ENCODE data around the gene AMD1. TPM values are rescaled to one million over a fixed set of nuclear protein-coding genes. Genes with fewer than 3 reads are reported as not detected.
"Not testable (repeated sequence)": the region's sequence is repeated elsewhere in the genome, so short reads cannot be mapped to it uniquely, and the experiment has no call there.

Gene AMD1
- total RNA-seq, 1 donor from 2014 or later, result 58.2 TPM

DNA sequence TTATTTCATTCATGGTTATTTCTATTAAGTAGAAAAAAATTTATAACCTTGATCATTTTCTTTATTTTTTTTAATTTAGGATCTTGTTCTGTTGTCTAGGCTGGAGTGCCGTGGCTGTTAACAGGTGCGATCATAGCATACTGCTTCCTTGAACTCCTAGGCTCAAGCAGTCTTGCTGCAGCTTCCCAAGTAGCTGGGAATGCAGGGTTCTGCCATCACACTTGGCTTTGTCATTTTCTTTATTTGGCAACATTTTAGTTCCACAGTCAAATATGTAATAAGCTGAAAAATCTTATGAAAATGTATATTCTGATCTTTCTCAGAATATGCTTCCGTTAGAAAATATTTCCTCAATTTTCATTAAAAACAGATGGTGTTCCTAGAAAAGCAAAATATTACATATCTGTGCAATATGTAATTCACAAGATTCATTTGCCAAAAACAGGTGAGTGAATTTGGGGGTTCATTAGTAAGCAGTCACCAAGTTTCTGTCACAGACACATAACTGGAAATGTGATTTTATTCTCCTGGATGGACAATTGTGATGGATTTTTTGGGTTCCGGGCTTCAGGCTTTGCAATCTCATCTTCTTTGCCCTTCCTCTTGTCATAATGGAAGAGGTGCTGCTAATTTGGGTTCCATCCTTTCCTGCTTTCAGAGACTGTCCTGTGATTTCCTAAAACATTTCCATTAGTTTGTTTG lies 21.5 kb downstream of the AMD1 start:
- Histone ChIP-seq H3K36me3 (peaks cover 3 to 63% of the 10 kb centered on the region in 2 donors), H3K4me3 (no peak overlapping the region), H3K27me3 (no peaks in the 10 kb centered on the region), H3K9me3 (no peaks in the 10 kb centered on the region), H3K4me1 (no peaks in the 10 kb centered on the region), H3K27ac (no peak overlapping the region)
- intact Hi-C loops (cut with DNase I), result no loop called here
- TF ChIP-seq, protein P1, sequence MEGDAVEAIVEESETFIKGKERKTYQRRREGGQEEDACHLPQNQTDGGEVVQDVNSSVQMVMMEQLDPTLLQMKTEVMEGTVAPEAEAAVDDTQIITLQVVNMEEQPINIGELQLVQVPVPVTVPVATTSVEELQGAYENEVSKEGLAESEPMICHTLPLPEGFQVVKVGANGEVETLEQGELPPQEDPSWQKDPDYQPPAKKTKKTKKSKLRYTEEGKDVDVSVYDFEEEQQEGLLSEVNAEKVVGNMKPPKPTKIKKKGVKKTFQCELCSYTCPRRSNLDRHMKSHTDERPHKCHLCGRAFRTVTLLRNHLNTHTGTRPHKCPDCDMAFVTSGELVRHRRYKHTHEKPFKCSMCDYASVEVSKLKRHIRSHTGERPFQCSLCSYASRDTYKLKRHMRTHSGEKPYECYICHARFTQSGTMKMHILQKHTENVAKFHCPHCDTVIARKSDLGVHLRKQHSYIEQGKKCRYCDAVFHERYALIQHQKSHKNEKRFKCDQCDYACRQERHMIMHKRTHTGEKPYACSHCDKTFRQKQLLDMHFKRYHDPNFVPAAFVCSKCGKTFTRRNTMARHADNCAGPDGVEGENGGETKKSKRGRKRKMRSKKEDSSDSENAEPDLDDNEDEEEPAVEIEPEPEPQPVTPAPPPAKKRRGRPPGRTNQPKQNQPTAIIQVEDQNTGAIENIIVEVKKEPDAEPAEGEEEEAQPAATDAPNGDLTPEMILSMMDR (IDR thresholded peaks at IDR 0.05), result no peak
- no peak for TF ChIP-seq POLR2A (IDR thresholded peaks at IDR 0.05)
- TF ChIP-seq POLR2AphosphoS5 (IDR thresholded peaks at IDR 0.05; ENCODE audit: insufficient read depth in 1 of 2, low read depth in 1 of 2), result no peak
- DNase-seq (ENCODE audit: extremely low spot score in 2 of 2), result no peak

DNA sequence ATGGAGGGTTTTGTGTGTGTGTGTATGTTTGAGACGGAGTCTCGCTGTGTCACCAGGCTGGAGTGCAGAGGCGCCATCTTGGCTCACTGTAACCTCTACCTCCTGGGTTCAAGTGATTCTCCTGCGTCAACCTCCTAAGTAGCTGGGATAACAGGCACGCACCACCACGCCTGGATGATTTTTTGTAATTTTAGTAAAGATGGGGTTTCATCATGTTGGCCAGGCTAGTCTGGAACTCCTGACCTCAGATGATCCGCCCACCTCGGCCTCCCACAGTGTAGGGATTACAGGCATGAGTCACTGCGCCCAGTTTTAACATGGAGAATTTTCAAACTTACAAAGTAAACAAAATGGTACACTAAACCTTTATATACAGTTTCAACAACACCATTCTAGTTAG lies 22.8 kb downstream of the AMD1 start:
- no peak for TF ChIP-seq POLR2AphosphoS5 (IDR thresholded peaks at IDR 0.05; ENCODE audit: insufficient read depth in 1 of 2, low read depth in 1 of 2)
- TF ChIP-seq, protein P1 (IDR thresholded peaks at IDR 0.05), result no peak
- no peak for TF ChIP-seq POLR2A (IDR thresholded peaks at IDR 0.05)
- H3K36me3 ChIP-seq, result peaks cover 3 to 53% of the 10 kb centered on the region in 2 donors
- DNase-seq (ENCODE audit: extremely low spot score in 2 of 2), result no peak
- H3K4me1 ChIP-seq, result no peaks in the 10 kb centered on the region
- no peaks in the 10 kb centered on the region for H3K9me3 ChIP-seq
- H3K27me3 ChIP-seq, result no peaks in the 10 kb centered on the region
- no peak overlapping the region for H3K27ac ChIP-seq
- intact Hi-C loops (cut with DNase I), result no loop called here
- H3K4me3 ChIP-seq, result no peak overlapping the region

DNA sequence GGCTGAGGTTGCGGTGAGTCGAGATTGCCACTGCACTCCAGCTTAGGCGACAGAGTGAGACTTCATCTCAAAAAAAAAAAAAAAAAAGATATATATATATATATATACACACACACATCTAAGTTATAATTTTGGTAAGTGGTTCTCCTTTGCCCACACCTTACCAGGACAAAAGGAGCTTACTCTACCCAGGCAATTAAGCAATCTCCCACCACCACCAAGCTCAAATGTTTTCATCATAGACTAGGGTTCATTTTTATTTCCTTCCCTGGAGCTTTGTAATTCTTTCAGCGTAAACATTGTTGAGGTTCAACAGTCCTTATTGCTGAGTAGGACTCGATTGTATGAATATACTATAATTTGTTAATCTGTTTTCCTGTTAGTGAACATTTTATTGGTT lies 23.5 kb downstream of the AMD1 start:
- Histone ChIP-seq H3K4me1 (no peaks in the 10 kb centered on the region), H3K27me3 (no peaks in the 10 kb centered on the region), H3K4me3 (no peak overlapping the region), H3K9me3 (no peaks in the 10 kb centered on the region), H3K36me3 (peaks cover 3 to 47% of the 10 kb centered on the region in 2 donors), H3K27ac (no peak overlapping the region)
- intact Hi-C loops (cut with DNase I), result no loop called here
- no peak for TF ChIP-seq POLR2A (IDR thresholded peaks at IDR 0.05)
- no peak for TF ChIP-seq POLR2AphosphoS5 (IDR thresholded peaks at IDR 0.05; ENCODE audit: insufficient read depth in 1 of 2, low read depth in 1 of 2)
- TF ChIP-seq, protein P1 (IDR thresholded peaks at IDR 0.05), result no peak
- no peak for DNase-seq (ENCODE audit: extremely low spot score in 2 of 2)

DNA sequence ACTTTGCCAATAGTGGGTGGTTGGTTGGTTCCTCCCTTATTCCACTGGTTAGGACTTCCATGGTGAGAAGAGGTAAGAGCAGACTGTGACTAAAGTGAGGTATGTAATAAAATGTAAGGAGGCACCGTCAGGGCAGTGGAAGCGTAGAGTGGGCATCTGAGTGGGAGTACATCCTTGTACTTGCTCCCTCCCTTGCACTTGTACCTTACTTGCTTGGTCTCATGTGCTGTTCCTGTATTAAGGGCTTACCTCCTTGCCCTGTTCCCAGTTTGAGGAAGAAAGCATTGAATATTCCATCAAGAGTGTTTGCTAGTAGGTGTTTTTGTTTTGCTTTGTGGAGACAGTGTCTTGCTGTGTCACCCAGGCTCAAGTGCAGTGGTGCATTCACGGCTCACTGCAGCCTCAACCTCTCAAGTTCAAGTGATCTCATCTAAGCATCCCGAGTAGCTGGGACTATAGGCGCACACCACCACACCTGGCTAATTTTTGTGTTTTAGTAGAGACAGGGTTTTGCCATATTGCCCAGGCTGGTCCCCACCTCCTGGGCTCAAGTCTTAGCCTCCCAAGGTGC lies 25.5 kb downstream of the AMD1 start:
- DNase-seq (ENCODE audit: extremely low spot score in 2 of 2), result no peak
- Histone ChIP-seq H3K9me3 (no peaks in the 10 kb centered on the region), H3K27ac (no peak overlapping the region), H3K4me3 (no peak overlapping the region), H3K36me3 (peaks cover 3 to 29% of the 10 kb centered on the region in 2 donors), H3K27me3 (no peaks in the 10 kb centered on the region), H3K4me1 (no peaks in the 10 kb centered on the region)
- no peak for TF ChIP-seq POLR2AphosphoS5 (IDR thresholded peaks at IDR 0.05; ENCODE audit: insufficient read depth in 1 of 2, low read depth in 1 of 2)
- no peak for TF ChIP-seq POLR2A (IDR thresholded peaks at IDR 0.05)
- TF ChIP-seq, protein P1 (IDR thresholded peaks at IDR 0.05), result no peak
- intact Hi-C loops (cut with DNase I), result no loop called here

DNA sequence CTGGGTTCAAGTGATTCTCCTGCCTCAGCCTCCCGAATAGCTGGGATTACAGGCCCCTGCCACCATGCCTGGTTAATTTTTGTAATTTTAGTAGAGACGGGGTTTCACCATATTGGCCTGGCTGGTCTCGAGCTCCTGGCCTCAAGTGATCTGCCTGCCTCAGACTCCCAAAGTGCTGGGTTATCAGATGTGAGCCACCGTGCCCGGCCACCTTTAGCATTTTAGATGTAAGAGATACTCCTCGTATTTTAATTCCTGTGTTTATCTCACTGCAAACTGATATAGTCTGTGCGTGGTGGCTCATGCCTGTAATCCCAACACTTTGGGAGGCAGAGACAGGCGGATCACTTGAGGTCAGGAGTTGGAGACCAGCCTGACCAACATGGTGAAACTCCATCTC lies 27.0 kb downstream of the AMD1 start:
- H3K4me3 ChIP-seq; intact Hi-C loops (cut with DNase I); H3K9me3 ChIP-seq; H3K27ac ChIP-seq; H3K27me3 ChIP-seq; DNase-seq (ENCODE audit: extremely low spot score in 2 of 2); H3K4me1 ChIP-seq: not testable (repeated sequence)
- H3K36me3 ChIP-seq, result peaks cover 0 to 15% of the 10 kb centered on the region in 2 donors
